ENCODE measurements around the gene MC2R. TPM values are rescaled to one million over a fixed set of nuclear protein-coding genes. Genes with fewer than 3 reads are reported as not detected.

The MC2R gene
- not detected in 2 replicates for total RNA-seq (ENCODE audit: low replicate concordance)

- TF ChIP-seq CTCF (IDR thresholded peaks at IDR 0.05; ENCODE audit: insufficient read depth, low read length): no peak
- no peak within 1 kb of the TSS for H3K4me3 ChIP-seq (ENCODE audit: low read depth, low read length)
- DNase-seq (ENCODE audit: low read depth): no peak
These were observed at the start of gene MC2R for GRCh38 chr18:13915391-13915790. Gene MC2R, minus strand, starts transcription at chr18:13915536. Its CDS starts 30,018 bp downstream, at chr18:13885518.

DNA sequence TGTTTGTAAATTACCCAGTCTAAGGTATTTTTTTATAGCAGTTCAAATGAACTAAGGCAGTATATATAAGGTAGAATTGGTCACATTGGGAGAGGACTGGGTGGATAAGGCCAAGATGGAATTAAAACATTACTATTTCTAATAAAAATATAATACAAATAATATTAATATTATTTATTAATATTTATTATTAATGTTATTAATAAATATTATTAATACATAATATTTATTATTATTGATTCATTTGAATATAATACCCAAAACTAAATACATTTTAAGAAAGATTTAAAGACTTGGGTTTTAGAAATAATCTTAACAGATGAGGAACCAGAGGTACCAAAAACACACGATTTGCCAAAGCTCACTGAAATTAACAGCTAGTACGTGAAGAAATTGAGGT lies 30.5 kb upstream of the MC2R start:
- no peak overlapping the region for H3K4me3 ChIP-seq (ENCODE audit: low read depth, low read length)

DNA sequence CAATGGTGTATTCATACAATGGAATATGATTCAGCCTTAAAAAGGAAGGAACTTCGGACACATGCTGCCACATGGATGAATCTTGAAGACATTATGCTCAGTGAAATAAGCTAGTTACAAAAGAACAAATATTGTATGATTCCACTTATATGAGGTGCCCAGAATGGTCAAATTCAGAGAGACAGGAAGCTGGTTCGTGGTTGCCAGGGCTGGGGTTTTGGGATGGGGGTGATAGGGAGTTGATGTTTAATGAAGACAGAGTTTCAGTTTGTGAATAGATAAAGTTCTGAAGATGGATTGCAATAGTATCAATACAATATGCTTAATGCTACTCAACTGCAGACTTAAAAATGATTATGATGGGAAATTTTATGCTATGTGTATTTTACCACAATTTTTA lies 28.0 kb upstream of the MC2R start:
- DNase-seq (ENCODE audit: low read depth): no peak
- no peak for TF ChIP-seq CTCF (IDR thresholded peaks at IDR 0.05; ENCODE audit: insufficient read depth, low read length)

More for the DNA sequence above, 30.5 kb upstream of the MC2R start:
- no peak for TF ChIP-seq CTCF (IDR thresholded peaks at IDR 0.05; ENCODE audit: insufficient read depth, low read length)
- DNase-seq (ENCODE audit: low read depth): no peak

DNA sequence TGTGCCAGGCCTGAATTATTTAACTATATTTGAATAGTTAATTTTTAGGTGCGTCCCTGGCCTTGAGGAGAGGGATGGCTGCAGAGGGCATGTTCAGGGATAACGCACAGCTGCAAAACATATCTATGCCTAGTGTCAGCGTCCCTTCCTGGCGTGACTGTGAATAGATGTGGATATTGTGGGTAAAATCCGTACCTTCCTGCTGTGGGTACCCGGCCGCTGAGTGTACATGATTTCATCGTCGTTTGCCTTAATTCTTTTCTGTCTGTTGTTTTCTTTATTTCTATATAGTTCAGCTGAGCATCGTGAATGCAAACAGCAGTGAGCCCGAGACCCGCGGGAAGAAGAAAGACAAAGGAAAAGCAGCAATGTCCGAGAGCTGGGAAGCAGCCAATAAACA lies 25.0 kb upstream of the MC2R start:
- DNase-seq (ENCODE audit: low read depth): no peak
- TF ChIP-seq CTCF (IDR thresholded peaks at IDR 0.05; ENCODE audit: insufficient read depth, low read length): no peak
- H3K4me3 ChIP-seq (ENCODE audit: low read depth, low read length): no peak overlapping the region

More for the DNA sequence above, 28.0 kb upstream of the MC2R start:
- H3K4me3 ChIP-seq (ENCODE audit: low read depth, low read length): no peak overlapping the region

GRCh38 chr18:13934676-13935075 lies 19.3 kb upstream of the MC2R start:
- no peak for DNase-seq (ENCODE audit: low read depth)
- no peak overlapping the region for H3K4me3 ChIP-seq (ENCODE audit: low read depth, low read length)
- no peak for TF ChIP-seq CTCF (IDR thresholded peaks at IDR 0.05; ENCODE audit: insufficient read depth, low read length)

GRCh38 chr18:13934058-13934457 lies 18.7 kb upstream of the MC2R start:
- DNase-seq (ENCODE audit: low read depth): no peak
- H3K4me3 ChIP-seq (ENCODE audit: low read depth, low read length): no peak overlapping the region
- TF ChIP-seq CTCF (IDR thresholded peaks at IDR 0.05; ENCODE audit: insufficient read depth, low read length): no peak
